H9 (cell line): ENCODE data around the gene TOGARAM1. TPM values are rescaled to one million over a fixed set of nuclear protein-coding genes. Genes with fewer than 3 reads are reported as not detected.

Source experiments
- DNase-seq: peaks from one replicate; pipeline ENCODE4 v3.0.0-alpha.2; 2017
- H2AFZ ChIP-seq: one replicate; pipeline ENCODE4 v1.6.1; 2013; ENCODE audit warnings: mild to moderate bottlenecking, low read length, control low read depth, moderate library complexity
- H2AK5ac ChIP-seq: 2 replicates; pipeline ENCODE4 v1.6.1; 2013; ENCODE audit warnings: low read length, control low read depth, mixed read lengths; ENCODE audit not compliant: insufficient read length
- H2BK120ac ChIP-seq: one replicate; pipeline ENCODE4 v1.6.1; 2013; ENCODE audit warnings: low read depth, mild to moderate bottlenecking, low read length, control low read depth, inconsistent platforms; ENCODE audit not compliant: poor library complexity, severe bottlenecking
- H2BK12ac ChIP-seq: 2 replicates; pipeline ENCODE4 v1.6.1; 2013; ENCODE audit warnings: low read length, control low read depth, mixed read lengths, low read depth; ENCODE audit not compliant: insufficient read length
- H2BK15ac ChIP-seq: 2 replicates; pipeline ENCODE4 v1.6.1; 2013; ENCODE audit warnings: low read depth, low read length, control low read depth
- H2BK20ac ChIP-seq: one replicate; pipeline ENCODE4 v1.6.1; 2013; ENCODE audit warnings: low read depth, mild to moderate bottlenecking, low read length, control low read depth, inconsistent platforms; ENCODE audit not compliant: poor library complexity, severe bottlenecking
- H2BK5ac ChIP-seq: 2 replicates; pipeline ENCODE4 v1.6.1; 2013; ENCODE audit warnings: low read length, control low read depth, mixed read lengths; ENCODE audit not compliant: insufficient read length
- H3K14ac ChIP-seq: 2 replicates; pipeline ENCODE4 v1.6.1; 2013; ENCODE audit warnings: low read length, control low read depth; ENCODE audit not compliant: insufficient read depth
- H3K18ac ChIP-seq: 2 replicates; pipeline ENCODE4 v1.6.1; 2013; ENCODE audit warnings: low read depth, mild to moderate bottlenecking, mixed read lengths, low read length, control low read depth; ENCODE audit not compliant: insufficient read length
- H3K23ac ChIP-seq: 2 replicates; pipeline ENCODE4 v1.6.1; 2013; ENCODE audit warnings: low read length, control low read depth, mixed read lengths, low read depth; ENCODE audit not compliant: insufficient read length
- H3K23me2 ChIP-seq: 2 replicates; pipeline ENCODE4 v1.6.1; 2013; ENCODE audit warnings: low read depth, mild to moderate bottlenecking, mixed read lengths, low read length, control low read depth; ENCODE audit not compliant: insufficient read length, poor library complexity, severe bottlenecking
- H3K27ac ChIP-seq: 2 replicates; pipeline ENCODE4 v1.5.1; 2013; ENCODE audit warnings: low read length, control low read depth, mixed read lengths, low read depth; ENCODE audit not compliant: insufficient read length
- H3K27me3 ChIP-seq: 2 replicates; pipeline ENCODE4 v1.6.1; 2013; ENCODE audit warnings: low read length, control low read depth, inconsistent platforms; ENCODE audit not compliant: insufficient read depth
- H3K4ac ChIP-seq: 2 replicates; pipeline ENCODE4 v1.6.1; 2013; ENCODE audit warnings: low read depth, mild to moderate bottlenecking, control low read depth, inconsistent platforms, low read length, moderate library complexity
- H3K4me1 ChIP-seq: 2 replicates; pipeline ENCODE4 v1.6.1; 2013; ENCODE audit warnings: low read length, control low read depth, inconsistent platforms; ENCODE audit not compliant: insufficient read depth
- H3K4me2 ChIP-seq: 2 replicates; pipeline ENCODE4 v1.6.1; 2013; ENCODE audit warnings: low read length, control low read depth, mixed read lengths; ENCODE audit not compliant: insufficient read length, insufficient read depth
- H3K56ac ChIP-seq: 2 replicates; pipeline ENCODE4 v1.6.1; 2013; ENCODE audit warnings: low read depth, mild to moderate bottlenecking, mixed read lengths, low read length, control low read depth; ENCODE audit not compliant: insufficient read length
- H3K79me1 ChIP-seq: 2 replicates; pipeline ENCODE4 v1.6.1; 2013; ENCODE audit warnings: low read depth, mild to moderate bottlenecking, moderate library complexity, low read length, control low read depth, inconsistent platforms; ENCODE audit not compliant: insufficient read depth, poor library complexity, severe bottlenecking
- H3K79me2 ChIP-seq: 2 replicates; pipeline ENCODE4 v1.6.1; 2013; ENCODE audit warnings: low read length, control low read depth, inconsistent platforms; ENCODE audit not compliant: insufficient read depth
- H3K9ac ChIP-seq: 2 replicates; pipeline ENCODE4 v1.6.1; 2013; ENCODE audit warnings: low read length, control low read depth, mixed read lengths; ENCODE audit not compliant: insufficient read length; ENCODE audit errors: extremely low read depth
- H3K9me3 ChIP-seq: one replicate; pipeline ENCODE4 v1.6.1; 2013; ENCODE audit warnings: low read depth, low read length, inconsistent platforms; ENCODE audit not compliant: control insufficient read depth
- H3T11ph ChIP-seq: one replicate; pipeline ENCODE4 v1.6.1; 2013; ENCODE audit warnings: mild to moderate bottlenecking, low read length, control low read depth, inconsistent platforms
- H4K20me1 ChIP-seq: one replicate; pipeline ENCODE4 v1.6.1; 2013; ENCODE audit not compliant: control insufficient read depth, insufficient read length, insufficient read depth
- H4K5ac ChIP-seq: 2 replicates; pipeline ENCODE4 v1.6.1; 2013; ENCODE audit warnings: low read depth, mild to moderate bottlenecking, mixed read lengths, low read length, control low read depth; ENCODE audit not compliant: insufficient read length
- H4K8ac ChIP-seq: replicated peaks from 2 replicates; pipeline ENCODE4 v1.6.1; 2013; ENCODE audit warnings: low read length, control low read depth, mixed read lengths, low read depth; ENCODE audit not compliant: insufficient read length
- H4K91ac ChIP-seq: 2 replicates; pipeline ENCODE4 v1.6.1; 2013; ENCODE audit warnings: low read depth, mild to moderate bottlenecking, moderate library complexity, mixed read lengths, low read length, control low read depth; ENCODE audit not compliant: insufficient read length
- H3K27ac Mint-ChIP-seq, 3 experiments: 2 replicates in 2 of 3; 3 replicates in 1 of 3; pipeline ENCODE4 v1.8.0; 2020 to 2021; ENCODE audit warnings: mixed read lengths in 3 of 3, mild to moderate bottlenecking in 1 of 3, moderate library complexity in 1 of 3
- H3K27me3 Mint-ChIP-seq: 2 replicates; pipeline ENCODE4 v1.8.0; 2021; ENCODE audit warnings: low read depth, mild to moderate bottlenecking, moderate library complexity, mixed read lengths
- H3K36me3 Mint-ChIP-seq, 3 experiments: 2 replicates in 2 of 3; 3 replicates in 1 of 3; pipeline ENCODE4 v1.8.0; 2020 to 2021; ENCODE audit warnings: low read depth in 3 of 3, mixed read lengths in 3 of 3; ENCODE audit not compliant: insufficient read depth in 1 of 3
- H3K4me1 Mint-ChIP-seq, 2 experiments: 2 replicates each; pipeline ENCODE4 v1.8.0; 2020; ENCODE audit warnings: mixed read lengths in 2 of 2
- H3K4me3 Mint-ChIP-seq, 2 experiments: 2 replicates in 1 of 2; 3 replicates in 1 of 2; pipeline ENCODE4 v1.8.0; 2020 to 2021; ENCODE audit warnings: mild to moderate bottlenecking in 2 of 2, mixed read lengths in 2 of 2, moderate library complexity in 1 of 2
- H3K9me3 Mint-ChIP-seq, 2 experiments: 2 replicates in 1 of 2; 3 replicates in 1 of 2; pipeline ENCODE4 v1.8.0; 2020; ENCODE audit warnings: mild to moderate bottlenecking in 2 of 2, mixed read lengths in 2 of 2, moderate library complexity in 1 of 2
- WGBS: extraction: QIAGEN DNeasy Blood & Tissue Kit; methylation state at CpG from one replicate; pipeline ENCODE4 v1.1.7; 2013; ENCODE audit warnings: missing lambda C conversion rate, low lambda C conversion rate, mixed read lengths; ENCODE audit not compliant: insufficient read length; ENCODE audit errors: extremely low coverage; 5-methylcytosine and 5-hydroxymethylcytosine counted together
- total RNA-seq: library from RNA; stranded (reverse); gene quantifications from 2 replicates; pipeline ENCODE4 v1.2.1, GENCODE V29; 2021
- TF ChIP-seq, protein P1 (sequence below): fragments of 200-600 bp; sonication (generic); conservative IDR thresholded peaks from 3 replicates; pipeline ENCODE4 v1.8.0; 2021; ENCODE audit warnings: antibody characterized with exemption, mild to moderate bottlenecking

Gene TOGARAM1
- total RNA-seq, 1 experiment from 2014 or later, result 11.4 TPM

DNA sequence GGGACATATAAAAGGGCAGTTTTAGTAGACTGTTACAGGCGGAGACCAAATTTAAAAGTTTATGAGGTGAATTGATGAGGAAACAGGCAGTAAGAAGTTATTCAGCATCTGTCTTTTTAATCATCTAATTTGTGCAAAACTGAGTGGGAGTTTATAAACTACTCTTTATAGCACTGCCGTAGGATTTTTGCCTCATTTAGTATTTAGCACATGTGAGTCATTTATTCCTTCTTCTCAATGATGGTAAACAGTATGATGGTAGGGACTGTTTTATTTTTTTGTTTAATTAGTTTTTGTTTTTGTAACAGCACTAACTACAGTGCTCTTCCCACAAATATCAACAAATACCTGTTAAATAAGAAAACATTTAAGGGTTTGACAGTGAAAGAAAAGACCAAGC, 20.6 kb downstream of the TOGARAM1 start:
- H3K36me3 Mint-ChIP-seq, result no peaks in the 10 kb centered on the region
- no peak overlapping the region for H3K14ac ChIP-seq
- no peak overlapping the region for H3K4me2 ChIP-seq
- no peaks in the 10 kb centered on the region for H4K20me1 ChIP-seq
- H3K23me2 ChIP-seq, result no peaks in the 10 kb centered on the region
- H2BK15ac ChIP-seq, result no peak overlapping the region
- H2BK120ac ChIP-seq, result no peak overlapping the region
- no peak overlapping the region for H4K8ac ChIP-seq
- no peak overlapping the region for H2AK5ac ChIP-seq
- no peaks in the 10 kb centered on the region for H3K4me1 ChIP-seq
- H3K27ac ChIP-seq, result no peak overlapping the region
- H2BK12ac ChIP-seq, result no peak overlapping the region
- no peak overlapping the region for H4K91ac ChIP-seq
- no peak overlapping the region for H3K56ac ChIP-seq
- no peak overlapping the region for H3K4ac ChIP-seq
- no peaks in the 10 kb centered on the region for H3K27me3 ChIP-seq
- H3K23ac ChIP-seq, result no peak overlapping the region
- no peak overlapping the region for H3T11ph ChIP-seq
- peaks cover 1% of the 10 kb centered on the region; the same call in 1 of the 2 replicates for H3K79me2 ChIP-seq
- no peak overlapping the region for H2BK20ac ChIP-seq
- H2AFZ ChIP-seq, result no peak overlapping the region
- H3K18ac ChIP-seq, result no peak overlapping the region
- H3K4me3 Mint-ChIP-seq, result no peak overlapping the region
- peak overlapping the region in 1 of 3 experiments; percentile 12; a peak in 1 of 7 replicates for H3K27ac Mint-ChIP-seq
- TF ChIP-seq, protein P1, sequence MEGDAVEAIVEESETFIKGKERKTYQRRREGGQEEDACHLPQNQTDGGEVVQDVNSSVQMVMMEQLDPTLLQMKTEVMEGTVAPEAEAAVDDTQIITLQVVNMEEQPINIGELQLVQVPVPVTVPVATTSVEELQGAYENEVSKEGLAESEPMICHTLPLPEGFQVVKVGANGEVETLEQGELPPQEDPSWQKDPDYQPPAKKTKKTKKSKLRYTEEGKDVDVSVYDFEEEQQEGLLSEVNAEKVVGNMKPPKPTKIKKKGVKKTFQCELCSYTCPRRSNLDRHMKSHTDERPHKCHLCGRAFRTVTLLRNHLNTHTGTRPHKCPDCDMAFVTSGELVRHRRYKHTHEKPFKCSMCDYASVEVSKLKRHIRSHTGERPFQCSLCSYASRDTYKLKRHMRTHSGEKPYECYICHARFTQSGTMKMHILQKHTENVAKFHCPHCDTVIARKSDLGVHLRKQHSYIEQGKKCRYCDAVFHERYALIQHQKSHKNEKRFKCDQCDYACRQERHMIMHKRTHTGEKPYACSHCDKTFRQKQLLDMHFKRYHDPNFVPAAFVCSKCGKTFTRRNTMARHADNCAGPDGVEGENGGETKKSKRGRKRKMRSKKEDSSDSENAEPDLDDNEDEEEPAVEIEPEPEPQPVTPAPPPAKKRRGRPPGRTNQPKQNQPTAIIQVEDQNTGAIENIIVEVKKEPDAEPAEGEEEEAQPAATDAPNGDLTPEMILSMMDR, result no peak
- H4K5ac ChIP-seq, result no peak overlapping the region
- no peaks in the 10 kb centered on the region for H3K9me3 ChIP-seq
- no peak for DNase-seq
- no peak overlapping the region for H3K9ac ChIP-seq
- H3K9me3 Mint-ChIP-seq, result no peaks in the 10 kb centered on the region
- no CpG with 5 or more reads among the region's 2 CpGs for WGBS
- no peaks in the 10 kb centered on the region for H3K79me1 ChIP-seq
- no peaks in the 10 kb centered on the region for H3K4me1 Mint-ChIP-seq
- H3K27me3 Mint-ChIP-seq, result no peaks in the 10 kb centered on the region
- H2BK5ac ChIP-seq, result no peak overlapping the region
